GM18505 (cell line): Measurements from ENCODE around the gene PRKAR1B.

Experiments used
- ATAC-seq: cut with Tn5 transposase; IDR thresholded peaks from one replicate; pipeline ENCODE4 v1.9.1; 2021; ENCODE audit not compliant: unreplicated experiment
- POLR2A ChIP-seq: IDR thresholded peaks from 4 replicates; pipeline ENCODE4 v1.6.1; 2011; ENCODE audit warnings: borderline replicate concordance; ENCODE audit not compliant: insufficient read depth, insufficient read length; ENCODE audit errors: extremely low read depth

The PRKAR1B gene

GRCh38 chr7:584122-584465 is 143.0 kb downstream of the PRKAR1B start:
- no peak for ATAC-seq
- TF ChIP-seq POLR2A: no peak

- no peak for ATAC-seq
- TF ChIP-seq POLR2A: no peak
Observed at GRCh38 chr7:583410-584121, 143.5 kb downstream of the PRKAR1B start.

GRCh38 chr7:582931-583330 is 144.2 kb downstream of the PRKAR1B start:
- ATAC-seq: no peak
- TF ChIP-seq POLR2A: no peak

- no peak for ATAC-seq
Observed at GRCh38 chr7:582081-582835, 144.8 kb downstream of the PRKAR1B start.

GRCh38 chr7:578386-578785 is 148.7 kb downstream of the PRKAR1B start:
- no peak for TF ChIP-seq POLR2A
- ATAC-seq: no peak

More at GRCh38 chr7:582081-582835, 144.8 kb downstream of the PRKAR1B start:
- TF ChIP-seq POLR2A: no peak

GRCh38 chr7:577741-578370 is 149.2 kb downstream of the PRKAR1B start:
- no peak for ATAC-seq
- TF ChIP-seq POLR2A: no peak

- no peak for ATAC-seq
- no peak for TF ChIP-seq POLR2A
Observed at GRCh38 chr7:577278-577665, 149.8 kb downstream of the PRKAR1B start.

GRCh38 chr7:576524-577277 is 150.4 kb downstream of the PRKAR1B start:
- TF ChIP-seq POLR2A: no peak
- no peak for ATAC-seq

- TF ChIP-seq POLR2A: no peak
- ATAC-seq: no peak
Observed at GRCh38 chr7:575425-576366, 151.4 kb downstream of the PRKAR1B start.

GRCh38 chr7:574661-575395 is 152.3 kb downstream of the PRKAR1B start:
- ATAC-seq: no peak

GRCh38 chr7:573933-574381 is 153.1 kb downstream of the PRKAR1B start:
- ATAC-seq: no peak
- no peak for TF ChIP-seq POLR2A

More at GRCh38 chr7:574661-575395, 152.3 kb downstream of the PRKAR1B start:
- no peak for TF ChIP-seq POLR2A
